Kidney tubule cell (primary cell): Measurements from ENCODE around the gene OCA2.

ENCODE experiments used
- DNase-seq: peaks from one replicate; pipeline ENCODE4 v3.0.0-alpha.2; 2018; ENCODE audit warnings: low spot score

OCA2 gene

DNA sequence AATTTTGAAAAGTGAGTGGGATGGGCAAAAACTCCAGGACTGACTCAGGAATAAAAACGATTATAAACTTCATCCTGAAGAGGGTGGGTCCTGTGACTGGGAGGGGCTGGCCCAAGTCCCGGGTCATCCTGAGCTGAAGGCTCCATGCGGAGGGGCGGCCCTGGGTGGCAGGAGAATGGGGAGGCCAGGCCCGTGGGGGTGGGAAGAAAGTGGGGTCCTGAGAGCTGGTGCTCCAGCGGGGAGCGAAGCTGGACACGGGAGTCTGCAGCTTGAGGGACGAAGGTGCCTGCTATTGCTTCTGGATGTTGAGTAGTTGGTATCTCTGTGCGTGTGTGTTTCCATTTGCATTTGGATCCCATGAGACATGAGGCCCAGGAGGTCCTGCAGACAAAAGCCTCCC, 4.7 kb upstream of the OCA2 start:
- no peak for DNase-seq

DNA sequence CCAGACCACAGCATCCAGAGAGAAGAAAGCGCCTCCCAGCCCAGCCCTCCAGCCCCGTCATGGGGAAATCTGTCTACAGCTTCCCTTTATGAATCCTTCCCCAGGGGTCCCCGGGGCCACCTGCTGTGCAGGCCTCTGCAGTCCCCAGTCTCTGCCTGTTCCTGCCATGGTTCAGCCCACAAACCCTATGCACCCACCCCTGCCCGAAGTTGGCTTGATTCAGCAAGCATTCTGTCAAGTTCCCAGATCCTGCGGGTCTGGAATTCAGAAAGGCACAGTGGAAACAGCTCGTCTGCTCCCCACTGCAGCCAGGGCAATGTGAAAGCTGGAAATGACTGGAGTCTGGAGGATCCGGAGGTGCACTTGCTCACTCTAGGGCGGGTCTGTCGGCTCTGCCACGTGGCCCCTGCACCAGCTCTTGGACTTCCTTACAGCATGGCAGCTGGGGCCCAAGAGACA, 2.9 kb upstream of the OCA2 start:
- no peak for DNase-seq

DNA sequence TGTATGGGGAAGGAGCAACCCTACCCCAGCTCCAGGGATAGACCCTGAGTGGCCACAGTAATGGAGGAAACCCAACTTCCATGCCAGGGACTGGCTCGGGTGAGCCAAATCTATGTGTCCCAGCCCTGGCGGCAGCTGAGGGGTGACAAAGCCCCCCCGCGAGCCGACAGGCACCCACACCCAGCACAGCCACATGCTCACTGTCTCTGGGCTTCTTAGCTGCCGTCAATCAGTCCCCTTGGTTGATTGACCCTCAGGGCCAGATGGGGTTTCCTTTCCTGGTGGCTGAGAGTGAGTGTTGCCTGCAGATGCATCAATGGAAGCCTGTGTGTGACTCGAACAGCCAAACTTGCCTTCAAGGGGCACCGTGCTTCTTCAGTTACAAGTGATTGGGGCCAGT, 2.1 kb upstream of the OCA2 start:
- DNase-seq, result no peak

DNA sequence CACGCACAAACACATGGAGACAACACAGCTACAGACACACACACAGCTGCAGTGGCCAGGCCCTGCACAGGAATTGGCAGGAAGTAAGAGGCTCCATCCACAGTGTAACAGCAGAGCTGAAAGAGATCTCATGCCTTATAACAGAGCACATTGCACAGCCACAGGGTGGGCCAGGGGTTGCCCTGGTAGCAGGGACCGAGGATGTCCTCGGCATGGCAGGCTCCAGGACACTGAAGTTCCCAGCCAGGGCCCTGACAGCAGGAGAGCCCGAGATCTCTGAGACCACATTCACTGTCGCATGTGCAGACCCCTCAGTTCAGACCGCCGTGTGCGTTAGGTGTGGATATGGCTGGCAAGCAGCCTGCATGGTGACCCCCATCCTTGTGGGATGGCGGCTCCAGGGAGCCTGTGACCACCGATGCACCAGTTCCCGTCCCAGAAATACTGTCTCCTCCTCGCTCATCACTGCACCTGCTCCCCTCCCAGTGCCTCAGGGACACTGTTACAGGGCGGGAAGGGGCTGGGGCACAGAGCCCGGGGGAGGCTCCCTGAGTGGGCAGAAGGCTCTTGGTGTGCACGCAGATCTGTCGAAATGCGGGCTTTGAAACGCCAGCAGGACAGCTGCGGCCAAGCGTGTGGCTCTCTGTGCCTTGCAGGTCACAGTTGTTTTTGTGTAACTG, 1.5 kb upstream of the OCA2 start:
- DNase-seq, result no peak

DNA sequence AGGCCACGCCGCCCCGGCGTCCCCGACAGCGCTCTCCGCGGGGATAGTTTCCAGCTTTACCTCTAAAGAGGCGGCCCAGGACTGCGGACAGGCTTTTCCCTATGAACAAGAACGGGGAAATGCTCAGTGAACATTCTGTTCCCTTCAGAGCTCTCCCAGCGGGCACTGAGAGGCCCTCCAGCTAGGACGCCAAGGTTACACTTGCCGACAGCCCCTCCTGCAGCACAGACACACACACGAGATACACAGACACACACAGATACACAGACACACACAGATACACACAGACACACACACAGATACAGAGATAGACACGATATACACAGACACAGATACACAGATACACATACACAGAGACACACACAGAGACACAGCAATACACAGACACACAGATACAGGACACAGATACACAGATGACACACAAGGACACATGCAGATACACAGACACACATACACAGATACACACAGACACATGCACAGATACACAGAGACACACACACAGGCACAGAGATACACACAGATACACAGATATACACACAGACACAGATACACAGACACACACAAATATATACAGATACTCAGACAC, 533 bp upstream of the OCA2 start:
- DNase-seq, result no peak

DNA sequence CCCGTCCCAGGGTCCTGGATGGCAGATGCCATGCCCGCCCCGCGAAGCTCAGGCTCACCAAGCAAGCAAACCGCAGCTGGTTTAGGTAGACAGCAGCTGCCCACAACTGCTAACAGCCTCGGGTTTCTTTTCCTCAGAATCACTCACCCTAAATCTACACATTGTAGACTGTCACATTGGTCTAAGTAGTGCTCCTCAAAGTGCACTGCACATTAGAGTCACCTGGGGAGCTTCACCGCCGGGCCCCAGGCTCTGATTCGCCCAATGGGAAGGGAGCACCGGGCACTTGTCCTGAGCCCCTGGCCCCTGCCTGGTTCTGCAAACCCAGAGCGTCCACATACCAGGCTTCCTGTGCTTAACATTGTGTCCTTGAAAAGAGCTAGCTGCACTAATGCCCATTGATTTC, 752 bp downstream of the OCA2 start:
- no peak for DNase-seq

DNA sequence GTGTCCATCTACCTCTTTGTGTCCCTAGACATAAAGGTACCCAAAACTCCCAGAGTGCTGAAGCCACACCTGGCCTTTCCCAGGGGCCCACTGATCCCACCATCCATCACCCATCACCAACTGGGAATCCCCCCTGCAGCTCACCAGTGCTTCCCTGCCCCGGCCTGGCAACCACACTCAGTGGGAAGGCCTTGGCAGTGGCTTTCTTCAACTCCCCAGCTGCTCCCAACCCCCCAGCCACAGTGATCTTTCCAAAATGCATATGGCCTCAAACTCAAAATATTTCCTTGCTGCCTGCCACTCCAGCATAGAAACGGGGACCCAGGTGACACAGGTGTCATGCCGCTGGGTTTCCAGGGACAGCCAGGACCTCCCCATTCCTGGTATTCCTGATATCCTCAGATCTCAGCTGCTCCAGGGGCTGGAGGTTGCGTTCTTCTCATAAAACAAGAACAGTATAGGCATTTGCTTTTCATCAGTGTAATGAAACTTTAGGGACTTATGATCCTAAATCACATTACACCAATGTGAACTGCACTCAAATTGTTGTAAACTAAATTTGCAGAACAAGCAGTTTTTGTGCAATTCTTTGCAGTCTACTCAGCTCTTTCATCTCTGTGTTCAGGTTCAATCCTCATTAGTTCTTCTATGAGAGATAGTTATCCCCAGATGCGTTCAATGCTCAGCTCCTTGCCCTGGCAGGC, 1.3 kb downstream of the OCA2 start:
- DNase-seq, result no peak

DNA sequence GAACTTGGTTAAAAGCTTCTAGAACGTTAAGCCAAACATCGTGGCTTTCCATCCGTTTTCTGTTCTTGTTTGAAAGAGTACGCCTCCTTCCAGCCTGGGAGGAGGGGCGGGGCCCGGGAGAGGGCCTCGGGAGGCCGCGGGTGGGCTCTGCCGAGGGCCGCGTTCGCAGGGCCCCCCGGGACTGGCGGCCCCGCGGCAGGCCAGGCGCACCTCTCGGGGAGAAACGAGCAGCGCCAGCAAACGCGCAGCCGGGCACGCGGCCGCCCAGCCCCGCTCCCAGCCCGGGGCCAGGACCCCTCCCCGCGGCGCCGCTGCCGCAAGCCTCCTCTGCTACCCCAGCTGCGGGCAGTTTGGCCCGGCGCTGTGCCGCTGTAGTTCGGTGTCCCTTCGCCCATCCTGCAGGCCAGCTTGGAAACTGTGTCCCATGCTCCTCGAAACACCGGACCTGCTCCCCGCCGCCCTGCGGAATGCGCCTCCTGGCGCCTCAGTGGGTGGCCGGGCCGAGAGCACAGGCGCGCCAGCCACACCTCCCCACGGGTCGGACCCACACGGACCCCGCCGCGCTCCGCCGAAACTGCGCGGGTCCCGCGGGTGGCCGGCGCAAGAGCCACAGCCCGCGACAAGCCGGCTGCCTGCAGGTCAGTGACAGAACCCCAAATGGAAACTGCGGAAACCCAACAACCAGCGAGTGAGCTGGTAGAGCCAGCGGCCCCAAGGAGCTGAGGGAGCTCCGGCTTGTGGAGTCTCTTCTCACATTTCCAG, 2.3 kb downstream of the OCA2 start:
- DNase-seq, result peak; percentile 21

DNA sequence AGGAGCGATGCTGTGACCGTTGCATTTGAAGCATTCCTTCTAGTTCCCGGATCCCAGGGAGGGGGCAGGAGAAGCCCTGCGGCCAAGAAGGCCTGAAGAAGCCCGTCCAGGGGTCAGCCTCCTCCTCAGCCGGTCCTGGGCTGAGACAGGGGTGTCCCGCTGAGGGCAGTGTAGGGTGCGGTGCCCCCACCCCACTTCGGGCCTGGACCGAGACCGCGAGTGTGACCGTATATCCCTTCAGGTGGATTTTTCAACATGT, 2.8 kb downstream of the OCA2 start:
- DNase-seq, result no peak

DNA sequence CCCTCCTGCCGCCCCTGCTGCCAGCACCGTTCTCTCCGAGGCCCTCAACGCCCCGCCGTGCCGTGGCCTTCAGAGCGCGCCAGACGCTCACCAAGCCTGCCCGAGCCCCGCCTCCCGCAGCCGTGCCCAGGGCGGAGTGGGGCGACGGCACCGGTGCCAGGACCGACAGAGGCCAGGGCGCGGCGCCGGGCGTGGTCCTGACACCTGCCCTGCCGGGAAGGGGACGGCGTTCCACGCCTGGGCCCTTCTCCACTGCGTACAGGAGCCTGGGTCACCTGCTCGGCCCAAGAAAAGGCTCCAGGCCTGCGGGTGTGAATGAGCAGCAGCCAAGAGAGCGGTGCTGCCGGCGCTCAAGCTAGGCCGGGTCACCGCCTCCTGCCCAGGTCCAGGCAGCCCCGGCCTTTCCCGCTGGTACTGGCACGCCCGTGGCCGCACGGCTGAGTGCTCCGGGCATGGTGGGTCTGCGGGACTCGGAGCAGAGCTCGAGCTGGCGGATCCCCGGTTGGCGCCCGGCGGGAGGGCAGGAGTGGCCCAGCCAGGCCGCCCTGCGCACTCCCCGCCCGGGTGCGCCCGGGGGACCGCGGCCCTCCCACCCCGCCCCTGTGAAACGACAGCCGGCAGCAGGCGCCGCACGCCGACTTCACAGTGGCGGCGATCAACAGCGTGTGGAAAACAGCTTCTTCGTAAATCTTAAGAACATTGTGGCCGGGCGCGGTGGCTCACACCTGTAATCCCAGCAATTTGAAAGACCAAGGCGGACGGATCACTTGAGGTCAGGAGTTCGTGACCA, 4.2 kb downstream of the OCA2 start:
- peak; percentile 20 for DNase-seq

DNA sequence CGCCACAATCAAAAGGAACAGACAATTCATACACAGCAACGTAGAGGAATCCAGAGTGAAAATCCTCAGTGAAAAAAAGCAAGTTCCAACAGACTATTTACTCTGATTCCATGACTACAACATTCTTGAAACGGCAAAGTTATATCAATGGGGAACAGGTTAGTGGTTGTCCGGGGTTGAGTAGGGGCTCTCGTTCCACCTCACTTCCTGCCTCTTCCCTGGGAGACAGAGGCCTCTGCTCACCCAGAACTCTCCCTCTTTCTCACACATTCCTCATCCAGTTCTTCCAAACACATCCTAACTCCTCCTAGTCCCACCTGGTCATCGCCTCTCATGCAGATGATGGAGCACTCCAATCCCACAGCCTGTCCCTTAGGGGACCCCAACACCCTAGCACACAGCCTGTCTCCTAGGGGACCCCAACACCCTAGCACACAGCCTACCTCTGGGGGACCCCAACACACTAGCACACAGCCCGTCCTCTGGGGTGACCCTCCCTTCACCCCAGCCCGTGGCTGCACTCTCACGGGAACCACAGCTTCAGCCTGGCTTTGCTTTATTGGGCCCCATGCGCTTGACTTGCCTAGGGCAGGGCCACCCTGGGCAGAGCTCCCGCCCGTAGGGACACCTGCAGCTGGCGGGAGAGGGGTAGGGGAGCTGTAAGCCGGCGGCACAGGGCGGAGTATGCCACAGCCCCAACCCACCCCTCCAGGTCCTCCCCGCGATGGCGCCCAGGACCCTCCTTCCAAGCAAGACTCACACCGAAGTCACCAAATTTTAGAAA, 5.2 kb downstream of the OCA2 start:
- DNase-seq, result no peak

DNA sequence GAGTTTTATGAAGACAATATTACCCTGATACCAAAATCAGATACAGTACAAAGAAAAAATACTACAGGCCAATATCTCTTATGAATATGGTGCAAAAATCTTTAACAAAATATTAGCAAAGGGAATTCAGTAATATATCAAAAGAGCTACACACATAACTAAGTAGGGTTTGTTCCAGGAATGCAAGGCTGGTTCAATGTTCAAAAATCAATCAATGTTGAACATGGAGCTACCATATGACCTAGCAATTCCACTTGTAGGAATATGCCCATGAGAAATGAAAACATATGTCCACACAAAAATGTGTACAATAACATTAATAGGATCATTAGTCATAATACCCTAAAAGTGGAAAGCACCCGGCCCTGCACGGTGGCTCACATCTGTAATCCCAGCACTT, 7.8 kb downstream of the OCA2 start:
- no peak for DNase-seq

DNA sequence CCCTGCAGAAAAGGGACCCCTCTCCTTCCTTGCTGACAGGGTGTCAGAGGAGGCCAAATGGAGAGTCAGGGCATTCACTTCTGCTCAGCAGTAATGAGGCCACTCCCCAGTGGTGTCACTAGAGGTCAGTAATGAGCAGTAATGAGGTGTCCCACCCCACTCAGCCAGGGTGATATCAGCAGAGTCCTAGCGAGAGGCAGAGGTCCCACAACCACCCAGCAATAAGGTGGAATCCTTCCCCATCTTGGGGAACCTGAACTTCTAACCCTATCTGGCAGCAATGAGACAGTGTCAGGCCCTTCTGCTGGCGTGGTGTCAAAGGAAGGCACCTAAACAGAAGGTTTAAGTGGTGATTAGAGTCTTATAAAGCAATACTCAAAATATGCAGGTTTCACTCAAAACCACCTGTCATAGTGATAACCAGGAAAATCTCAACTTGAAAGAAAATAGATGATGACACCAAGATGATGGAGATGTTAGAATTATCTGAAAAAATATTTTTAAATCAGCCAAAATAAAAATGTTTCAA, 12.9 kb downstream of the OCA2 start:
- DNase-seq, result peak; percentile 62

DNA sequence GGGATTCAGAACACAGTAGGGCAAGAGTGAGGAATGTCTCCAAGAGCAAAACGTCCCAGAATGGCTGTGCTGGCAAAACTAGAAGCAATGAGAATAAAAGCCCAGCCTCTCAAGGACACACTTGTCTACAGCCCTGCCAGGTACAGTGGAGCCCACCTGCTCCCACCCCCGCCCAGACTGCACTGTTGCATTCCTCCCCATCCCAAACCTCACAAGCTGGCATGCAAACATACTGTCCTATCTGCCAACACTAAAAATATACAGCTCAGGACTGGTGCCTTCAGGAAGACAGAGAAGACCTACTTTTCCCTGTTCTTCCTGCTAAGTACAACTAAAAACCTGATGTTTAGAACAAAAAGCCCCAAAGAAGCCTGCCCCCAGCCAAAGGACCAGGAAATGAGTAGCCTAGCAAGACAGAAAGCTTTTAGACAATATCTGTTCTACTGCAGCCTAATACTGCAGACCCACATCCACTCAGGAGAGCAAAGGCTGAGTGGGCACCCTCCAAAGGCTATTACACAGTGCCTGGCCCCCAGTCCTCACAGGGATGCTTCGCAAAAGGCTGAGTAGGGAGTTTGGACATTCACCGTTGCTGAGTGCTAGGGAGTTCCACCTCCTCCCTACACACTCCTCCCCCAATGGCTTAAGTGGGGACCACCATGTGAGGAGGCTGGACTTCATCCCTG, 13.5 kb downstream of the OCA2 start:
- DNase-seq, result no peak

DNA sequence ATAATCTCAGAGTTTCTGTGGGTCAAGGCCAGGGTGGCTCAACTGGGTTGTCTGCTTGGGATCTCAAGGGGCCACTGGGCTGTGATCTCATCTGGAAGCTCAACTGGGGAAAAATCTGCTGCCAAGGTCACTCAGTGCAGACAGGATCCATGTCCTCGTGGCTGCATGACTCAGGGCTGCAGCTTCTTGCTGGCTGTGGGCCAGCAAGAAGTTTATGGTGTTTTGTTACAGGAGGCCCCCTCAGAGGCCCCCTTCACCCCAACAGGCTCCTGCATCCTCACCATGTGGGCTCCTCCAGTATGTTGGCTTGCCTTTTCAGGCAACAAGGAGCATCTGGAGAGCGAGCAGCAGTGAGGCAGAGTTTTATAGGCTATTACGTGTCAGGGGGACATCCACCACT, 14.6 kb downstream of the OCA2 start:
- no peak for DNase-seq

DNA sequence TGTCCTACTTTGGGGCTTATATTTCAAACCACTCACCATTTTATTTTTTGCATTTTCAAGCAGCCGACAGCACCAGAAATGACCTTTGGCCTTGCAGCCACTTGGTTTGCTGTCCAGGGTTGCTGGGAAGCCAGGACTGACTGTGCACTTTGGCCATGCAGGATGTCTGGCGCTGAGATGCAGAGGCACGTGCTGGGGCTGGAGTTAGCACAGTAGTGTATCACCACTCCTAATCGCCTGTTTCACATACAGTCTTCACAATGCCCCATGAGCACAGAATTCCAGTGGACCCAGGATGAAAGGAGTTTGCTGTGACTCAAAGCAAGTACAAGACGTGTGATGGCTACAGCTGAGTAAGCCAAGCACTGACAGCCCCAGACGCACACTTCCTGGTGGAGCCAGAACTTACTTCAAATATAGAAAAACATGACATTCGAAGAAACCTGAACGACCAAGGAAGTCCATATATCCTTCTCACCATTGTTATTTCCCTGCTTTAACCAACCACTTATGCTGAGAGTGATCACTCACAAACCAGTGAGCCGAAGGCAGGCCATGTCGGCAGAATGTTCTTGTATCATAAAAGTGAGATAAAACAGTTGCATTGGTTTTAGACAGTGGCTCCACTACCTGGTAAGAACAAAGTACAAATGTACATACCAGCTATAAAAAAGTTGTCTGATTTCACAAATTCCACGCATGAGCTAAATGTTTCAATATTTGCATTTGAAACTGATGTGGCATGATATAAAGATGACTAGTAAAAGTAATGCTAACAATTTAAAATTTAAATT, 16.0 kb downstream of the OCA2 start:
- DNase-seq, result peak; percentile 56

DNA sequence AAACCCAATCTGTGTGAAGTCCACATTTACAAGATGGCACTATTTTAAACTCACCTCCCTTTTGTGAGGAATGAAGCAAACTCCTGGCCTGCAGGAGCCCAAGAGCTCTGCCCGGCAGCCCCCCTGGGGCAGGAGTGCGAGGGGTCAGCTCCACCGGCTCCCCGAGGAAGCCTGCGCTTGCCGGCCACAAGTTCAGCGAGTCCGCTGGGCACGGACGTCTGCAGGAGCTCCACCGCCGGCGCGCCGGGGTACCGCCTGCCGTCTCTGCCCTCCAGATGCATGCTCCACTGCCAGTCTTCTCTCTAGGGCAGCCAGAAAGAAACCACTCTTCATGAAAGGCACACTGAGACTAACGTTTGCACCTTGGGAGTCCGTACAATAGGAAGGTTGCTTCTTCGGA, 17.5 kb downstream of the OCA2 start:
- DNase-seq, result no peak

DNA sequence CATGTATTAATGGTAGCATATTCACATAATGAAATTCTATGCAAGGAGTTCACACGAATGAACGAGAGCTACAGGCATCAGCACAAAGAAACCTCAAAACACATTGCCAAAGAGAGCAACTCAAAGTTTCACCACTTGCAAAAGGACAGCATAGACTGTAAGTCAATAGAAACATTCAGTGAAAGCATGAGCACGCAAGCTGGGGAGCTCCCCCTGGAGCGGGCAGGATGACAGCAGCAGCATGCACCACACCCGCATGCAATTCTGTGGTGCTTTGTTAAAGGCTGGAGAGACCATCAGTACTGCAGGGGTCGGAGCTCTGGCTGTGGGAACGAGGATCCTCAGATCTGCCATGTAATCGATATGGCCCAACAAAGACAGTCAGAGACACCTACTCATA, 18.7 kb downstream of the OCA2 start:
- no peak for DNase-seq

DNA sequence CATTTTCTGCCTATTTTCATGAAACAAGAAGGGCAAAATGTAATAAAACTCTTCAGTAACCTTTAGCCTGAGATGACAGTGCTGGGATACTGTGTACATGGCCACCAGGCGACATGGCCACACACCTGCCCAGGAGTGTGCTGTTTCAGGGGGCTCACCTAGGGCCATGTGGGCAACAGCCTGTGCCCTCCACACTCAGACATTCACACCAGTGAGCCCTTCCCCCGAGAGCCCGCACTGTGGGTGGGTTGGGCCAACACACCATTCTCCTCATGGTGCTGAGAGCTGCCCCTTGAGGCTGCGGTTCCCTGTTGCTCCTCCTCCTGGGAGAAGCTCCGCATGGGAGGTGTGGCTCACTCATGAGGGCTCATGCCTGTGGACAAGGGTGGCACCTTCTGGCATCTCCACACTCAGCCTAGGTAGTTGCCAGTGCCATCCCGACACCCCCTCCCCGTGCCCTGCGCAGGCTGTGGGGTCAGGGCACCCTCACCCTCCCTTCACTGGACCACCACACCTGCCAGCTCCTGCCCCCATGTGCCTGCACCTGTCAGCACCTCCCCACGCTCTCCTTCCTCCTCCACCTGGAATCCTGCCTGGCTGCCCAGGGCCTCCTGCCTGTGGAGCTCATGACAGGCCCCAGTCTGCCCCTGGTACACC, 19.7 kb downstream of the OCA2 start:
- DNase-seq, result no peak
